H9 (cell line): ENCODE data around the gene S100P. TPM values are rescaled to one million over a fixed set of nuclear protein-coding genes. Genes with fewer than 3 reads are reported as not detected.

Source experiments
- DNase-seq: peaks from one replicate; pipeline ENCODE4 v3.0.0-alpha.2; 2017
- H2AFZ ChIP-seq: one replicate; pipeline ENCODE4 v1.6.1; 2013; ENCODE audit warnings: mild to moderate bottlenecking, low read length, control low read depth, moderate library complexity
- H2AK5ac ChIP-seq: 2 replicates; pipeline ENCODE4 v1.6.1; 2013; ENCODE audit warnings: low read length, control low read depth, mixed read lengths; ENCODE audit not compliant: insufficient read length
- H2BK120ac ChIP-seq: one replicate; pipeline ENCODE4 v1.6.1; 2013; ENCODE audit warnings: low read depth, mild to moderate bottlenecking, low read length, control low read depth, inconsistent platforms; ENCODE audit not compliant: poor library complexity, severe bottlenecking
- H2BK12ac ChIP-seq: 2 replicates; pipeline ENCODE4 v1.6.1; 2013; ENCODE audit warnings: low read length, control low read depth, mixed read lengths, low read depth; ENCODE audit not compliant: insufficient read length
- H2BK15ac ChIP-seq: 2 replicates; pipeline ENCODE4 v1.6.1; 2013; ENCODE audit warnings: low read depth, low read length, control low read depth
- H2BK20ac ChIP-seq: one replicate; pipeline ENCODE4 v1.6.1; 2013; ENCODE audit warnings: low read depth, mild to moderate bottlenecking, low read length, control low read depth, inconsistent platforms; ENCODE audit not compliant: poor library complexity, severe bottlenecking
- H2BK5ac ChIP-seq: 2 replicates; pipeline ENCODE4 v1.6.1; 2013; ENCODE audit warnings: low read length, control low read depth, mixed read lengths; ENCODE audit not compliant: insufficient read length
- H3K14ac ChIP-seq: 2 replicates; pipeline ENCODE4 v1.6.1; 2013; ENCODE audit warnings: low read length, control low read depth; ENCODE audit not compliant: insufficient read depth
- H3K18ac ChIP-seq: 2 replicates; pipeline ENCODE4 v1.6.1; 2013; ENCODE audit warnings: low read depth, mild to moderate bottlenecking, mixed read lengths, low read length, control low read depth; ENCODE audit not compliant: insufficient read length
- H3K23ac ChIP-seq: 2 replicates; pipeline ENCODE4 v1.6.1; 2013; ENCODE audit warnings: low read length, control low read depth, mixed read lengths, low read depth; ENCODE audit not compliant: insufficient read length
- H3K23me2 ChIP-seq: 2 replicates; pipeline ENCODE4 v1.6.1; 2013; ENCODE audit warnings: low read depth, mild to moderate bottlenecking, mixed read lengths, low read length, control low read depth; ENCODE audit not compliant: insufficient read length, poor library complexity, severe bottlenecking
- H3K27ac ChIP-seq: 2 replicates; pipeline ENCODE4 v1.5.1; 2013; ENCODE audit warnings: low read length, control low read depth, mixed read lengths, low read depth; ENCODE audit not compliant: insufficient read length
- H3K27me3 ChIP-seq: 2 replicates; pipeline ENCODE4 v1.6.1; 2013; ENCODE audit warnings: low read length, control low read depth, inconsistent platforms; ENCODE audit not compliant: insufficient read depth
- H3K4ac ChIP-seq: 2 replicates; pipeline ENCODE4 v1.6.1; 2013; ENCODE audit warnings: low read depth, mild to moderate bottlenecking, control low read depth, inconsistent platforms, low read length, moderate library complexity
- H3K4me1 ChIP-seq: 2 replicates; pipeline ENCODE4 v1.6.1; 2013; ENCODE audit warnings: low read length, control low read depth, inconsistent platforms; ENCODE audit not compliant: insufficient read depth
- H3K4me2 ChIP-seq: 2 replicates; pipeline ENCODE4 v1.6.1; 2013; ENCODE audit warnings: low read length, control low read depth, mixed read lengths; ENCODE audit not compliant: insufficient read length, insufficient read depth
- H3K56ac ChIP-seq: 2 replicates; pipeline ENCODE4 v1.6.1; 2013; ENCODE audit warnings: low read depth, mild to moderate bottlenecking, mixed read lengths, low read length, control low read depth; ENCODE audit not compliant: insufficient read length
- H3K79me1 ChIP-seq: 2 replicates; pipeline ENCODE4 v1.6.1; 2013; ENCODE audit warnings: low read depth, mild to moderate bottlenecking, moderate library complexity, low read length, control low read depth, inconsistent platforms; ENCODE audit not compliant: insufficient read depth, poor library complexity, severe bottlenecking
- H3K79me2 ChIP-seq: 2 replicates; pipeline ENCODE4 v1.6.1; 2013; ENCODE audit warnings: low read length, control low read depth, inconsistent platforms; ENCODE audit not compliant: insufficient read depth
- H3K9ac ChIP-seq: 2 replicates; pipeline ENCODE4 v1.6.1; 2013; ENCODE audit warnings: low read length, control low read depth, mixed read lengths; ENCODE audit not compliant: insufficient read length; ENCODE audit errors: extremely low read depth
- H3K9me3 ChIP-seq: one replicate; pipeline ENCODE4 v1.6.1; 2013; ENCODE audit warnings: low read depth, low read length, inconsistent platforms; ENCODE audit not compliant: control insufficient read depth
- H3T11ph ChIP-seq: one replicate; pipeline ENCODE4 v1.6.1; 2013; ENCODE audit warnings: mild to moderate bottlenecking, low read length, control low read depth, inconsistent platforms
- H4K20me1 ChIP-seq: one replicate; pipeline ENCODE4 v1.6.1; 2013; ENCODE audit not compliant: control insufficient read depth, insufficient read length, insufficient read depth
- H4K5ac ChIP-seq: 2 replicates; pipeline ENCODE4 v1.6.1; 2013; ENCODE audit warnings: low read depth, mild to moderate bottlenecking, mixed read lengths, low read length, control low read depth; ENCODE audit not compliant: insufficient read length
- H4K8ac ChIP-seq: replicated peaks from 2 replicates; pipeline ENCODE4 v1.6.1; 2013; ENCODE audit warnings: low read length, control low read depth, mixed read lengths, low read depth; ENCODE audit not compliant: insufficient read length
- H4K91ac ChIP-seq: 2 replicates; pipeline ENCODE4 v1.6.1; 2013; ENCODE audit warnings: low read depth, mild to moderate bottlenecking, moderate library complexity, mixed read lengths, low read length, control low read depth; ENCODE audit not compliant: insufficient read length
- H3K27ac Mint-ChIP-seq, 3 experiments: 2 replicates in 2 of 3; 3 replicates in 1 of 3; pipeline ENCODE4 v1.8.0; 2020 to 2021; ENCODE audit warnings: mixed read lengths in 3 of 3, mild to moderate bottlenecking in 1 of 3, moderate library complexity in 1 of 3
- H3K27me3 Mint-ChIP-seq: 2 replicates; pipeline ENCODE4 v1.8.0; 2021; ENCODE audit warnings: low read depth, mild to moderate bottlenecking, moderate library complexity, mixed read lengths
- H3K36me3 Mint-ChIP-seq, 3 experiments: 2 replicates in 2 of 3; 3 replicates in 1 of 3; pipeline ENCODE4 v1.8.0; 2020 to 2021; ENCODE audit warnings: low read depth in 3 of 3, mixed read lengths in 3 of 3; ENCODE audit not compliant: insufficient read depth in 1 of 3
- H3K4me1 Mint-ChIP-seq, 2 experiments: 2 replicates each; pipeline ENCODE4 v1.8.0; 2020; ENCODE audit warnings: mixed read lengths in 2 of 2
- H3K4me3 Mint-ChIP-seq, 2 experiments: 2 replicates in 1 of 2; 3 replicates in 1 of 2; pipeline ENCODE4 v1.8.0; 2020 to 2021; ENCODE audit warnings: mild to moderate bottlenecking in 2 of 2, mixed read lengths in 2 of 2, moderate library complexity in 1 of 2
- H3K9me3 Mint-ChIP-seq, 2 experiments: 2 replicates in 1 of 2; 3 replicates in 1 of 2; pipeline ENCODE4 v1.8.0; 2020; ENCODE audit warnings: mild to moderate bottlenecking in 2 of 2, mixed read lengths in 2 of 2, moderate library complexity in 1 of 2
- CTCF ChIP-seq: fragments of 200-600 bp; sonication (generic); conservative IDR thresholded peaks from 3 replicates; pipeline ENCODE4 v1.8.0; 2021; ENCODE audit warnings: antibody characterized with exemption, mild to moderate bottlenecking
- WGBS: extraction: QIAGEN DNeasy Blood & Tissue Kit; methylation state at CpG from one replicate; pipeline ENCODE4 v1.1.7; 2013; ENCODE audit warnings: missing lambda C conversion rate, low lambda C conversion rate, mixed read lengths; ENCODE audit not compliant: insufficient read length; ENCODE audit errors: extremely low coverage; 5-methylcytosine and 5-hydroxymethylcytosine counted together
- total RNA-seq: library from RNA; stranded (reverse); gene quantifications from 2 replicates; pipeline ENCODE4 v1.2.1, GENCODE V29; 2021

The S100P gene
- total RNA-seq, 1 experiment from 2014 or later: not detected

- no peak overlapping the region for H3K18ac ChIP-seq
- no peak for TF ChIP-seq CTCF
- Mint-ChIP-seq H3K27me3 (peaks cover 45% of the 10 kb centered on the region), H3K27ac (no peak overlapping the region), H3K4me3 (no peak overlapping the region; a peak in 1 of 5 replicates), H3K36me3 (peaks cover 2 to 3% (median 3%) of the 10 kb centered on the region in 3 experiments; a peak in 3 of 7 replicates), H3K4me1 (peaks cover 9 to 22% of the 10 kb centered on the region in 2 experiments), H3K9me3 (peaks cover 2 to 3% of the 10 kb centered on the region in 2 experiments; a peak in 3 of 5 replicates)
- no peak overlapping the region for H3K14ac ChIP-seq
- H2AFZ ChIP-seq: no peak overlapping the region
- H2BK12ac ChIP-seq: no peak overlapping the region
- H2BK5ac ChIP-seq: no peak overlapping the region
- H3K79me2 ChIP-seq: peaks cover 8% of the 10 kb centered on the region; the same call in 1 of the 2 replicates
- H2BK120ac ChIP-seq: no peak overlapping the region
- no peak for DNase-seq
- no peak overlapping the region for H3K9ac ChIP-seq
- peaks cover 5% of the 10 kb centered on the region; the same call in 1 of the 2 replicates for H3K4me1 ChIP-seq
- H4K5ac ChIP-seq: no peak overlapping the region
- H4K20me1 ChIP-seq: no peaks in the 10 kb centered on the region
- no peak overlapping the region for H2BK15ac ChIP-seq
- H3K27ac ChIP-seq: no peak overlapping the region
- H2BK20ac ChIP-seq: no peak overlapping the region
- no peaks in the 10 kb centered on the region for H3K9me3 ChIP-seq
- peaks cover 12% of the 10 kb centered on the region for H3K23me2 ChIP-seq
- H3K79me1 ChIP-seq: no peaks in the 10 kb centered on the region
- no peak overlapping the region for H4K8ac ChIP-seq
- WGBS: no CpG with 5 or more reads among the region's 1 CpG
- H3K4me2 ChIP-seq: no peak overlapping the region
- H3K27me3 ChIP-seq: peaks cover 2% of the 10 kb centered on the region
- no peak overlapping the region for H2AK5ac ChIP-seq
- no peak overlapping the region for H3K4ac ChIP-seq
- H3T11ph ChIP-seq: no peak overlapping the region
- no peak overlapping the region for H3K56ac ChIP-seq
- H3K23ac ChIP-seq: no peak overlapping the region
- H4K91ac ChIP-seq: no peak overlapping the region
Observed at GRCh38 chr4:6714954-6715353, 21.3 kb downstream of the S100P start.
